GM18858 (cell line): Measurements from ENCODE around the gene KCNQ5.
"Not testable (repeated sequence)": the region's sequence is repeated elsewhere in the genome, so short reads cannot be mapped to it uniquely, and the experiment has no call there.

Experiments used
- ATAC-seq: cut with Tn5 transposase; IDR thresholded peaks from one replicate; pipeline ENCODE4 v1.9.1; 2021; ENCODE audit not compliant: unreplicated experiment

Gene KCNQ5

DNA sequence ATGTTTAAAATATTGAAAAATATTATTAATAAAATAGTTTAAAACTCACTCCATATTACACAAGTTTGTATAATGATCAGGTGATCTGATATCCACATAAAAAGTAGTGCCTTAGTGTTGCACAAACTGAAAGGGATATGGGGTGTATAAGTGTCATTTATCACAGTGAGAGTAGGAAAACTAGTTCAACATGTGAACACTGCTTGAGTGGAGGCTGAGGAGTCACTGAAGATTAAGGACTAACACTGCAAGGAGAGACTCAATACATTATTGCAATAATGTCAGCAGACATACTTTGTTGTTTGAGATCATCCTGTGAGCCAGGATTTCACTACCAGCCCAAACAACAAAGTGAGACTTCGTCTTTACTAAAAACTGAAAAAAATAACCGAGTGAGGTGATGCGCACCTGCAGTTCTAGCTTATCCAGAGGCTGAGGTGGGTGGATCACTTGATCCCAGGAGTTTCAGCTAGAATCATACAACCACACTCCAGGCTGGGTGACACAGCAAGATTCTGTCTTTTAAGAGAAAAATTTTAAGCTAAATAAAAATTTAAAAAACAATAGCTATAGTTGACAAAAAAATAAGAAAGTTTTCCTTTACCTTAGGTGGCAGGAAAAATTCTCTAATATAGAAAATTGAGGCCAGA is 605.9 kb downstream of the KCNQ5 start:
- ATAC-seq, result no peak

DNA sequence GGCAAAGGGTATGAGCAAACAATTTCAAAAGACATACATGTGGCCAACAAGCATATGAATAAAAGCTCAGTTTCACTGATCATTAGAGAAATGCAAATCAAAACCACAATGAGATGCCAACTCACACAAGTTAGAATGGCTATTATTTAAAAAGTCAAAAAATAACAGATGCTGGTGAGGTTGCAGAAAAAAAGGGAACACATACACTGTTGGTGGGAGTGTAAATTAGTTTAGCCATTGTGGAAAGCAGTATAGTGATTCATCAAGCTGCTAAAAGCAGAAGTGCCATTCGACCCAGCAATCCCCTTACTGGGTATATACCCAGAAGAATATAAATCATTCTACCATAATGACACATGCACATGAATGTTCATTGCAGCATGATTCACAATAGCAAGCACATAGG is 610.1 kb downstream of the KCNQ5 start:
- ATAC-seq, result peak; percentile 85

DNA sequence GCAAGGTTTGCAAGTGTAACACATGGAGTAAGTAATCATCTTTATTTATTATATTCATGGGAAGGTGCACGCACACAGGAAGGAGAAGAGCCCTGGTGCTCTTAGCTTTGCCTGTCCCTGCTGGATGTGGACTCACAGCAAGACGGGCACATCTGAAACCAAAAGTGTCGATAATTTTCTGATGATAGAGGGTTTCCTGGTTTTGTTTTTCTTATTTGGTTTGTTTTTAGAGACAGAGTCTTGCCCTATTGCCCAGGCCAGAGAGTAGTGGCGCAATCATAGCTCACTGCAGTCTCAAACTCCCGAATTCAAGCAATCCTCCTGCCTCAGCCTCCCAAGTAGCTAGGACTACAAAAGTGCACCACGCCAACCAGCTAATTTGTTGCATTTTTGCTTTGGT is 611.2 kb downstream of the KCNQ5 start:
- no peak for ATAC-seq

- ATAC-seq, result not testable (repeated sequence)
Observed at GRCh38 chr6:73233971-73234370, 612.1 kb downstream of the KCNQ5 start.

DNA sequence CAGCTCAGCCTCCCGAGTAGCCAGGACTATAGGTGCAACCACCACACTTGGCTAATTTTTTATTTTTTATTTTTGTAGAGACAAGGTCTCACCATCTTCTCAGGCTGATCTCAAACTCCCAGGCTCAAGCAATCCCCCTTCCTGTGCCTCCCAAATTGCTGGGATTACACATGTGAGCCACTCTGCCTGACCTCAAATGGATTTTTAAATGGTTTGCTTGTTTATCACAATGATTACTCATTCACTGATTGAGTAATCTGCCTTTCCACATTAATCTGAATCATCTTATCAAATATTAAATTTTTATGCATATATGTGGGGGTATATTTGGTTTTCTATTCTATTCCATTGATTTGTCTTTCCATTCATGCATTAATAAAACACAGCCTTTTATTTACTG is 612.9 kb downstream of the KCNQ5 start:
- no peak for ATAC-seq

GRCh38 chr6:73236144-73236750 is 614.4 kb downstream of the KCNQ5 start:
- no peak for ATAC-seq

GRCh38 chr6:73240730-73241129 is 618.9 kb downstream of the KCNQ5 start:
- ATAC-seq, result no peak

DNA sequence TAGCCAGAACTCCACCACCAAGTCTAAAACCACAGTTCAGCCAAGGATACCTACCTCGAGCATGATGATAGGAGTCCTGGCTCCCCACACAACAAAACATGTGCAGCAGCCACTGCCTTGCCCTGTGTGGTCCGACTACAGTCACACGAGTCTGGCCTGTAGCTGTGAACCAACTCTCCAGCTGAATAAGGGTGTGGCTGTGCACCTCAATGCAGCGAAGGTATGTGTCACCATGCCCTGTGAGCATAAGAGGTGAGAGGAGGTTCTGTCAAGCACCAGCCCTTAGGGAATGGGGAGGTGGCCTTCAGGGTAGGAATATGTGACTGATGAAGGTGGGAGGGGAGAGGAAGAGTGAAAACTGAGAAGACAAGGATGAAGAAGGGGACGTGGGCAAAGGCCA is 620.1 kb downstream of the KCNQ5 start:
- ATAC-seq, result no peak
